Fibroblast of peridontal ligament (primary cell): Measurements from ENCODE around the gene NOP9.
"Not testable (repeated sequence)": the region's sequence is repeated elsewhere in the genome, so short reads cannot be mapped to it uniquely, and the experiment has no call there.

Experiments
- DNase-seq: peaks from one replicate; pipeline ENCODE4 v3.0.0-alpha.2; 2010; ENCODE audit errors: extremely low read depth

Gene NOP9

DNA sequence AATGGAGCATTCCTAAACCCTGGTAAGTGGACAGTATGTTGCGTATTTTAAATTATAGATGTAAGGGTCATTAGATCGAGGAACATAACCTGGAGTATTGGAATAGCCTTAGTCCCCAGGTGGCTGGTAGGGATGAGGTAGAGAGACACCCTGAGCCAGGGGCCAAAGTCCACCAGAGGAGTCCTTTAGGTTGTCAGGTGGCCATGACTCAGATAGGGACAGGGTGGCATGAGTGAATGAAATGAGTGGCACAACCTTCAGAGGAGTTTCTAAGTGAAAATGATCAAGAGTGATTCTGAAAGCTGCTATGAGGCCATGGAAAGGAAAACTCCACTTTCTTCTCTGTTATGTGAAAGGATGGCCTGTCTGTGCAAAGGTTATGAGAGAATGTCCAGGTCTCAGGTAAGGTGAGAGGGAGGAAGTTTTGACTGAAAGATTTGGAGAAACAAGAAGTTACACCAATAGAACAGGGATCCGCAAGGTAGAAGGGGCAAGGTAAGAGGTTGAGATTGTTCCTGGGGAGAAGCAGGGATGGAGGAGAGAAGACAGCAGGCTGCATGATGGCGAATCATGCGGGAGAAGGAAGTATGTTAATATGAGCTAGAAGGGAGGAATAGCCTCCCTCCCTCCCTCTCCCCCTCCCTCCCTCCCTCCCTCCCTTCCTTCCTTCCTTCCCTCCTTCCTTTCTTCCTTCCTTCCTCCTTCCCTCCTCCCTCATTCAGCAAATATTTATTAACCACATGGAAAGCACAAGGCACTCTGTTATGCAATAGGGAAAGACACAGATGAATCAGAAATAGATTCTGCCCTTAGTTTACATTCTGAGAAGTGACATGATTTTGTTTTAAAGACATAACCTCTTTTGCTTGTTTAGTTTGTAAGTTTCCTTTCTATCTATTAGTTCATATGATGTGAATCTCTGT lies 54.2 kb downstream of the NOP9 start:
- DNase-seq: peak; percentile 81

DNA sequence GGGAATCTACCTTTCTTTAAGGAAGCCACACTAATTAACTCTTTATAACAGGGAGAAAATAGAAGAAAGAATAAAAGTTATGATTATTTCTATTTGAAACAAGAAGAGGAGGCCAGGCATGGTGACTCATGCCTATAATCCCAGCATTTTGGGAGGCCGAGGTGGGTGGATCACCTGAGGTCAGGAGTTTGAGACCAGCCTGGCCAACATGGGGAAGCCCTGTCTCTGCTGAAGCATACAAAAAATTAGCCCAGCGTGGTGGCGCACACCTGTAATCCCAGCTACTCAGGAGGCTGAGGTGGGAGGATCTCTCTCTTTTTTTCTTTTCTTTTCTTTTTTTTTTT lies 54.8 kb downstream of the NOP9 start:
- not testable (repeated sequence) for DNase-seq

DNA sequence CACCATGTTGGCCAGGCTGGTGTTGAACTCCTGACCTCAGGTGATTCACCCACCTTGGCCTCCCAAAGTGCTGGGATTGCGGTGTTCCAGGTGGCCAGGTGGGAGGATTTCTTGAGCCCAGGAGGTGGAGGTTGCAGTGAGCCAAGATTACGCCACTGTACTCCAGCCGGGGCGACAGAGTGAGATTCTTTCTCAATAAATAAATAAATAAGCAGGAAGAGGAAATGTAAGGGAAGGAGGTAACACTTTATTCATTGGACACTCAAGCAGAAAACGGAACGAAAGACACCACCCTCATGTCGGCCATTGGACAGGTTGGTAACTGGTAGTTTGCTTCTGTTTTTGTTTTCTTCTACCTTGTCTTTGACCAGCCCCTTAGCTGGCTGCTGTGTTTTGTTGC lies 55.4 kb downstream of the NOP9 start:
- DNase-seq: no peak

DNA sequence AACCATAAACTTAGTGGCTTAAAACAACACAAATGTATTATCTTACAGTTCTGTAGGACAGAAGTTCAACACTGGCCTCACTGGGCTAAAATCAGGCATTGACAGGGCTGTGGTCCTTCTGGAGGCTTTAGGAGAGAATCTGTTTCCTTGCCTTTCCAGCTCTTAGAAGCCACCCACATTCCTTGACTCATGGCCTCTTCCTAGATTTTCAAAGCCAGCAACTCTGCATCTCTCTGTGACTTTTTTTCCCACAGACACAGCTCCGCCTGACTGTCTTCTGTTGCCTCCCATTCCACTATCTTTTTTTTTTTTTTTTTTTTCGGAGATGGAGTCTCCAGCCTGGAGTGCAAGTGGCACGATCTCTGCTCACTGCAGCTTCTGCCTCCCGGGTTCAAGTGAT lies 56.6 kb downstream of the NOP9 start:
- no peak for DNase-seq
